ENCODE measurements around the gene MYBPC2.

DNA sequence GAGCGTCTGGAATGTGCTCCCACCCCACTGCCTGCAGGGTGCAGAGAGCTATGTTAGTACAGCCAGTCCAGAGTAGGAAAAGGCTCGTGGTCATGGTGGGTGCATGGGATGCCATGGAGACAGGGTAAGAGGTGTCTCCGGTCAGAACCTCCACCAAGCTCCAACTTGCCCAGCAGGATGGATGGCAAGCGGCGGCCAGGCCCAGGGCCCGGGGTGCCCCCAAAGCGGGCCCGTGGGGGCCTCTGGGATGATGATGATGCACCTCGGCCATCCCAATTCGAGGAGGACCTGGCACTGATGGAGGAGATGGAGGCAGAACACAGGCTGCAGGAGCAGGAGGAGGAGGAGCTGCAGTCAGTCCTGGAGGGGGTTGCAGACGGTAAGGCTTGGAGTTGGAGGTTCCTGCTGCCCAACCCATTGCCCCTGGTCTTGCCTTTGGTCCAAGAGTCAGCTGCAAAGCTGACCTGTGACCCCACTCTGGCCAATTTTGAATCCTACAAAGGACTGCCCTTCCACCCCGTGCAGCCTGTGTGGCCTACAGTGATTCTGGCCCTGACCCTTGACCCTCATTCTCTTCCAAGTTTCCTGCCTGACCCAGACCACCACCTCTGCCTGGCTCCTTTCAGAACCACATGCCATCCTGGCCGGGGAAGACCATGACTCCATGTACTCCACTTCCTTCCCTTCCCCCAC, 33.9 kb upstream of the MYBPC2 start:
- TF ChIP-seq CTCF (conservative IDR thresholded peaks at IDR 0.05; ENCODE audit: low read depth, low read length) (no peak), POLR2A (IDR thresholded peaks at IDR 0.05; ENCODE audit: low read depth, low read length) (no peak), MAFK (IDR thresholded peaks at IDR 0.05; ENCODE audit: low read depth, low read length) (no peak), RFX5 (IDR thresholded peaks at IDR 0.05; ENCODE audit: low read depth, low read length) (no peak), NFE2L2 (IDR thresholded peaks at IDR 0.05; ENCODE audit: low read depth, low read length) (no peak), CEBPB (IDR thresholded peaks at IDR 0.05; ENCODE audit: low read depth, low read length) (no peak), BHLHE40 (IDR thresholded peaks at IDR 0.05; ENCODE audit: low read depth, low read length) (no peak)
- TF ChIP-seq, protein P1, sequence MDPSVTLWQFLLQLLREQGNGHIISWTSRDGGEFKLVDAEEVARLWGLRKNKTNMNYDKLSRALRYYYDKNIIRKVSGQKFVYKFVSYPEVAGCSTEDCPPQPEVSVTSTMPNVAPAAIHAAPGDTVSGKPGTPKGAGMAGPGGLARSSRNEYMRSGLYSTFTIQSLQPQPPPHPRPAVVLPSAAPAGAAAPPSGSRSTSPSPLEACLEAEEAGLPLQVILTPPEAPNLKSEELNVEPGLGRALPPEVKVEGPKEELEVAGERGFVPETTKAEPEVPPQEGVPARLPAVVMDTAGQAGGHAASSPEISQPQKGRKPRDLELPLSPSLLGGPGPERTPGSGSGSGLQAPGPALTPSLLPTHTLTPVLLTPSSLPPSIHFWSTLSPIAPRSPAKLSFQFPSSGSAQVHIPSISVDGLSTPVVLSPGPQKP (IDR thresholded peaks at IDR 0.05; ENCODE audit: borderline replicate concordance, low read depth, low read length): no peak
